Left kidney (tissue), 2 donors: ENCODE data around the gene CMTM5. TPM values are rescaled to one million over a fixed set of nuclear protein-coding genes. Genes with fewer than 3 reads are reported as not detected.
"Not testable (repeated sequence)": the region's sequence is repeated elsewhere in the genome, so short reads cannot be mapped to it uniquely, and the experiment has no call there.

Experiments
- DNase-seq: peaks from one replicate; pipeline ENCODE4 v3.0.0-alpha.2; 2013
- polyA plus RNA-seq: library from polyadenylated mRNA; unstranded; fragments of 120-200 nt; gene quantifications from one replicate; pipeline ENCODE4 v1.2.1, GENCODE V29; 2013; ENCODE audit not compliant: insufficient read length

CMTM5 gene
- polyA plus RNA-seq, 1 donor = 1.0 TPM

DNA sequence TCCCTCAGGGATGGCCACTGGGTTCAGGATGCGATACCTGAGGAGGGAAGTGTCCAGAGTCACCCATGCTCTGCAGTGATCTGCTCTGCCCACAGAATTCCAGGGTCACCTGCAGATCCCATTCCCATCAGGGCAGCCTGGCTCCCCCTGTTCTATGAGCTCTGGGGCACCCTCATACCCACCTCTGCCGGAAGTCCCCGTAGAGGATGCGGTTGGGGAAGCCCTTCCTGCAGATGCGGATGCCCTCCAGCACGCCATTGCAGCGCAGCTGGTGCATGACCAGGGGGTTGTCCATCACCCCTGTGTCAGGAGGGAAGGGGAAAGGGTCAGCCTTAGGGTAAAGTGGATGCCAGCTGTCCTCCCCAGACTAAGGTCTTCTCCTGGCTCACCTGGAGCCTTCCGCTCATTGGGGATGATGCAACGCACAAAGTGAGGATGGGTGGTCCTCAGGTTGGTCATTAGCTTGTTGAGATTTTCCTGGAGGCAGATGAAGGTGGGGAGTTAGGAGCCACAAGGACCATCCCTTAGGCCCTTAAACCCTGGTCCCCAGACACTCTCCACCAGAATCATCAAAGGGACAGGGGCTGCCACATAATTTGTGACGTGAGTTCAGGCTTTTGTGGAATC lies 20.0 kb downstream of the CMTM5 start:
- DNase-seq = no peak

DNA sequence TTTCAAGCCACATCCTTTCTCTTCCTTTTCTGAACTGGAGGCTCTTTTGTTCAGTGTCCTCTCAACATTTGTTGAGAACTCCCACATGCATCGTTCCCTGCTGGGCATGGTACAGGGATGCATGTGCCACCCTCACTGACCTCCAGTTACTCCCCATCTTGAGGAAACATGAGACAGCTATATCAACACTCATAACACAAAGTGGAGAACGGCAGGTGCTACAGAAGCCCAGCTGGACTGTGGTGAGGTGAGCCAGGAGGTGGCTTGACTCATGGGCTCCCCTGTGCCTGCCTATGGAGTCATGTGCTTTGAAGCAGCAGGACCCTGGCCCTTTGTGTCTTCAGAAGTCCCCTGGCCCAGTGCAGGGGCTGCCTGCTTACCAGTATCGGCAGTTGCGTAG lies 21.5 kb downstream of the CMTM5 start:
- DNase-seq = no peak

DNA sequence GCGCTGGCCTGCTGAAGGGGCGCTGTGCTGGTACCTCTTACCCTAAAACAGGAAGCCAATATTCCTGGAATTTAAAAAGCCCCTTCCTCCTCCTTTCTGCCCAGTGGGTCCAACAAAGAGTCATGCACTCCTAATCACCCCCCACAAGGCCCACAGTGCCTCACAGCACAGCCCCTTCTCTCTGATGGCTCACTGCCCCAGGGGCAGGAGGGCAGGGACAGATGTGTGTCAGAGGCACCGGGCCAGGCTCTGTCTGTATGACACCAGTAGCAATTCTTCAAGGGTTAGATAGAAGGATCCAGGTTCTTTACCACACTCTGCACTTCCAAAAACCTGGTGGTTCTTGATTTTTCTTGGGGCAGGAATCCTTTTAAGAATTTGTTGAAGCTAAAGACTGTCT lies 22.3 kb downstream of the CMTM5 start:
- no peak for DNase-seq

DNA sequence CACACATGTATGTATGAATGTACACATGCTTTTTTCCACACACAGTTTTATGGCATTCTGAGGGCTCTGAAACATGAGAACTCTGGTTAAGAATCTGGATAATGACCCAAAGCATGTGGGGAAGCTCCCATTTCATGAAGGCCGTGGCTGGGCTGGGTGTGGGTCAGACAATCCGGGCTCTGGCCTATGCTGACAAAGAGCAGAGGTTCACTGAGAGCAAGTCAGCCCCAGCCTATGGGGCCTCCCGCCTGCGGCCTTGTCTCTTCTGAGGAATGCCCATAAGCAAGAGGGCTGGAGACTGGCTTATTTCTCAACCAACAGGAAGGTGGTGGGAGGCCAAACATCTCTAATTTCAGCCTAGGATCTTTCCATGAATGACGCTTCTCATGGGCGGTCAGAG lies 22.7 kb downstream of the CMTM5 start:
- no peak for DNase-seq

DNA sequence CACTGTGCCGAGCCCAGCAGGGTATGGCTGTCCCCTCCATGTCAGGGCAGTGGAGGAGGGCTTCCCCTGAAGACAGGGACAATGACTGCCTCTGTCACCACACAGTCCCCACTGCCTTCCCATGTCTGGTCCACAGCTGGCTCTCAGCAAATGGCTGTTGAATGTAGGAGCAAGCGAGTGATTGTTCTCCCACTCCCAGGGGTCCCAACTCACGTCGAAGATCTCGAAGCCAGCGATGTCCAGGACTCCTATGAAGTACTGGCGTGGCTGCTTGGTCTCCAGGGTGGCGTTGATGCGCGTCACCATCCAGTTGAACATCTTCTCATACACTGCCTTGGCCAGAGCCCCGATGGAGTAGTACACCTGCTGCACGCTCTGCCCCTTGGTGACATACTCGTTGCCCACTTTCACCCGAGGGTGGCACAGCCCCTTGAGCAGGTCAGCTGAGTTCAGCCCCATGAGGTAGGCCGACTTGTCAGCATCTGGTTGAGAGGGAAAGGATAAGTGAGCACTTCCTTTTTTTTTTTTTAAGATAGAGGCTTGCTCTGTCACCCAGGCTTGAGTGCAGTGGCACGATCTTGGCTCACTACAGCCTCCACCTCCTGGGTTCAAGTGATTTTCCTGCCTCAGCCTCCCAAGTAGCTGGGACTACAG lies 23.8 kb downstream of the CMTM5 start:
- DNase-seq = not testable (repeated sequence)

DNA sequence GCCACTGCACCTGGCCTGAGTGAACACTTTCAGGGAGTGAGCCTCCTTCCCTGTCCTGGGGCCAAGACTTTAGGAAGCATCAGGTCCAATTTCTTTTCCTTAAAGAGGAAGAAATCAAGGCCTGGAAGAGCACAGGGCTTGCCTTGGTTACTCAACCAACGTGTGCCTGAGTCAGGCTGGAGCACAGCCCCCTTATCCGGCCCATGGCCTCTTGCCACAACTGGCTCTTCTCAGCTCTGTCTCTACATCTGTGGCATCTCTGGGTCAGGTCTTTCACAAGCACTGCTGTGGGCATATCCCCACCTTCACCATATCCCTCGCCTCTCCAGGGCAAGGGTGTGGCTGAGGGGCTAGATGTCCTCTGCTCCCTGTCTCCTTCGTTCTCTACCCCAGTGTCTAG lies 24.4 kb downstream of the CMTM5 start:
- no peak for DNase-seq

DNA sequence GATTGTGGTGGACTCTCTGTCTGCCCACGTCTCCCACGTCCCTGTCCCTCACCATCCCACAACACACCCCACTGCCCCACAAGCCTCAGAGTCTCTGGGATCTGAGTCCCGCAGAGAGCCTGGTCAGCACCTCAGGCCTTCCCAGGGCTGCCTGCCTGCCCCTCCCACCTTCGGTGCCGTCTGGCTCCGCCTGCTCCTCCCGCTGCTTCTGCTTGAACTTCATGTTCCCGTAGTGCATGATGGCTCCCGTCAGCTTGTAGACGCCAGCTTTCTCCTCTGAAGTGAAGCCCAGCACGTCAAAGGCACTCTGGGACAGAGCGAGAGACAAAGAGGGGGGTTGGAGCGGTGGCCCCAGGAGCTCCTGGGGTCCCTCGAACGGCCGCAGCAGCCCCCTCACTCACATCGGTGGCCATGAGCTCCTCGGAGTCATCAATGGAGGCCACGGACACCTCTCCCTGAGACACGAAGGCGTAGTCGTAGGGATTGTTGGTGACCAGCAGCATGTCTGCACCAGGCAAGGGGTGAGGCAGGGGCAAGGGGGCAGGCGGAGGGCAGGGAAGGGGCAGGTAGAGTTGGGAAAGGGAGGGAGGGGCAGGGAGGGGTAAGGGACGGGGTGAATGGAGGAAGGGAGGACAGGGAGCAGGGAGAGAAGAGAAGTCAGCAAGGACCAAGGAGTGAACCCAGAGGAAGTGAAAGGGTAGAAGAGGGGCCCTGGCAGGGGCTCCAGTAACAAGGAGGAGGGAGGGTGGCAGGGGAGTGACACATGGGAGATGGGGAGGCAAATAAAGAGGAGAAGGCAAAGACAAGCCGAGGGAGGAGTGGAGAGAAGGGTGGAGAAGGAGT lies 25.7 kb downstream of the CMTM5 start:
- no peak for DNase-seq

DNA sequence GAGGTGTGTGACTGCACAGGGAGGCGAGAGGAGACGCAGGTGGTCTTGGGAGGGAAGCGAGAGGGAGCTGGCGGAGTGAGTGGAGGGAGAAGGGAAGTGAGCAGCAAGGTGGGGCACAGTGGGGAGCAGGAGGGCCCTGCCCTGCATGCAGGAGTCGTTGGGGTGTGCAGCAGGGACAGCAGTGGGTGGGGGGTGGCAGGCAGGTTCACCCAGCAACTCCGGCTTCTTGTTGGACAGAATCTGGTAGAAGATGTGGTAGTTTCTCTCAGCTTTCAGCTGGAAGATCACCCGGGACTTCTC lies 26.2 kb downstream of the CMTM5 start:
- DNase-seq = no peak

DNA sequence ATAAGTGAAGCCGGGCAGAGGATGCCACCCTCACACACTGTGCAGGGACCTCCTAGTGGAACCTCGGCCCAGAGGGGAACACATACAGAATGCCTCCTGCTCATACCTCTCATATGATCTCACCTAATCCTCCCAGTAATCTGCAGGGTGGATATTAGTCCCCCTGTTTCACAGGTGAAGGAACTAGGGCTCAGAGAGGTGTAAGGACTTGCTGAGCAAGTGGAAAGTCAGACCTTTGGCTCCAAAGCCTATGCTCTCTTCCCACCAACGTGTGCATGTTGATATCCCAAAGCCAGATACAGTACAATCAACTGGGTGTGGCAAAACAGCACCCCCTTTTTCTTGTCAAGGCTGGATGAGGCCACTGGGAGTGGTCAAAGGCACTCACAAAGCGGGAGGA lies 27.1 kb downstream of the CMTM5 start:
- no peak for DNase-seq

DNA sequence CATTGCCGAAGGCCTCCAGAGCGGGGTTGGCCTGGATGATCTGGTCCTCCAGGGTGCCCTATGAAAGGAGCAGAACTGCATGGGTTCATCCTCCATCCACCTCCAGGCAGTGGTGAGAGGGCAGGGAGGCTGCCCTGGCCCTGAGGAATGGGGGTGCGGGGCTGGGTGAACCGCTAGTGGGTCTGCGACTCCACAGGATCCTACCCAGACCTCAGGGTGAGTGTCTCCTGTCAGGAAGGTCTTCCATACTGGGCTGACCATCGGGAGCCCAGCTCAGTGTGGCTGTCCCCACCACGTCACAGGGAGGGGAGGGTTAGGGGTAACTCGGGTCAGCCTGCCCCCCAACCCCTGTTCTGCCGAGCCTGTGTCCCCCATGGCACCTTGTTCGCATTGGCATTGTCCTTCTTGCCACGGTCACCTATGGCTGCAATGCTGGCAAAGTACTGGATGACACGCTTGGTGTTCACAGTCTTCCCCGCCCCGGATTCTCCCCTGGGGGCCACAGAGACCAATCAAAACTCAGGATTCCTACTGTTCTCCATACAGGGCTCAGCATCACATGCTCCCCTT lies 27.6 kb downstream of the CMTM5 start:
- no peak for DNase-seq

DNA sequence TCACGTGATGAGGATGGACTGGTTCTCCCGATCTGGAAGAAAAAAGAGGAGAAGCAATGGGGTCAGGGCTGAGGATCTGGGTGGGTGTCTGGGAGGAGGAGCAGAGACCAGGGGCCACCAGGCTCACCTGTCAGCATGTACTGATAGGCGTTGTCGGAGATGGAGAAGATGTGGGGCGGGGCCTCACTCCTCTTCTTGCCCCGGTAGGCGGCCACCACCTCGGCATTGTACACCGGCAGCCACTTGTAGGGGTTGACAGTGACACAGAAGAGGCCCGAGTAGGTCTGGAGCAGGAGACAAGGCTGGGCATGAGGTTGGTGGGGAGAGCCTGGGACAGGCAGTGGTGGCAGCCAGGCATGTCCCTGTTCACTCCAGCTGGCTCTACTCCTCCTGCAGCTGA lies 28.2 kb downstream of the CMTM5 start:
- no peak for DNase-seq

DNA sequence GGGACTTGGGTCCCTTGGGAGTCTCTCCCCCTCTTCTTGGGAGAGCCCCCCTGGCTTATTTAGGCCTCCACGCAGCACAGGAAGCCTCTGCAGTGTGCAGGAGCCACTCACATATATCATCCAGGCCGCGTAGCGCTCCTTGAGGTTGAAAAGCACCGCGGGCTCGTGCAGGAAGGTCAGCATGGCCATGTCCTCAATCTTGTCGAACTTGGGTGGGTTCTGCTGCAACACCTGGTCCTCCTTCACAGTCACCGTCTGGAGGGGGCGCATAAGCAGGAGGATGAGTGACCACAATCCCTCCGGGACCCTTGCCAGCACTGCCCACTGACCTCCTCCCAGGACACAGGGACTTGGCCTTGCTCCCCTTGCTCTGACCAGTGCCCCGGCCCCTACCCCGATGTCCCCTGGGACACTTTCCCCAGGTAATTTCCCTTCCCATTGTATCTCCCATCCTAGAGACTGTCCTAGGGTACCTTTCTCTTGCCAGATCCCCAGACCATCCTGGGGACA lies 28.7 kb downstream of the CMTM5 start:
- no peak for DNase-seq

DNA sequence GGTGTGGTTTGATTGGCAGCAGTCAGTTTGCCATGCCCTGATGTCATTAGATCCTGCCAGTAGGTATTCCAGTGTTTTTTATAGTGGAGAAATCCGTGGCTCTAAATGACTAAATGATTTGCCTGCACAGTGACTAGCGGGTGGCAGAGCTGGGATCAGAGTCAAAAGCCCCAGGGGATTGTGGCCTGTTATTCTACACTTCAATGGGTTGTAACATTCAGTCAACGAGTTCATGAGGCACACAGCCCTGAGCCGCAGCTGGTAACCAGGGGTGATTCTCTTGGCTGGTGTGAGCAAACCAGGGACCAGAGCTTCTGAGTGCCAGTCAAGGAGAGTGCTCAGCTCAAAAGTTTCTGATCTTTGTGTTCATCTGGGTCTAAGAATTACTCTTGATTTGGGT lies 29.4 kb downstream of the CMTM5 start:
- DNase-seq = no peak

DNA sequence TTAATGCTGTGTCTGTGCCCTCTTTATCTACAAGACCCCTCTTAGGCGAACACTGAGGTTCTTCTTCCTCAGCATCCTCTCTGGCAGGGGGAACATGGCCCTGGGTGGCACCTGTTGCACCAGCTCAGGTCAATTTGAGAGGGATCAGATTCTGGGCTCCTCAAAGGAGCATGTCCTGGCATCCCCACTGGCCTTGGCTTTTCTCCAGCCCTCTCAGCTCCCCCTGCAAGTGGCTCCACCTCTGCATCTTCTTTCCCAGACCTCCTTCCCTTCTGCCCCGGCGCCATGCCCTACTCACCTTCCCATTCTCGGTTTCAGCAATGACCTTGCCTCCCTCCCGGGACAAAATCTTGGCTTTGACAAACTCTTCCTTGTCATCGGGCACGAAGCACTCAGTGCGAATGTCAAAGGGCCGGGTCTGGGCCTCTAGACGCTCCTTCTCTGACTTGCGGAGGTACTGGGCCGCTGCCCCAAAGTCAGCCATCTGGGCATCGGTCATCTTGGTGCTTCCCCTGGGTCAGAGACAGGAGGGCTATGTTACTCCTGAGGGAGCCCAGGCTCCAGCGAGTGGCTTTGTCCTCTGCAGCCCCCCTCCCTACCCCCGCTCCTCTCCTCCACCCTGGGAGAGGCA lies 30.0 kb downstream of the CMTM5 start:
- no peak for DNase-seq

DNA sequence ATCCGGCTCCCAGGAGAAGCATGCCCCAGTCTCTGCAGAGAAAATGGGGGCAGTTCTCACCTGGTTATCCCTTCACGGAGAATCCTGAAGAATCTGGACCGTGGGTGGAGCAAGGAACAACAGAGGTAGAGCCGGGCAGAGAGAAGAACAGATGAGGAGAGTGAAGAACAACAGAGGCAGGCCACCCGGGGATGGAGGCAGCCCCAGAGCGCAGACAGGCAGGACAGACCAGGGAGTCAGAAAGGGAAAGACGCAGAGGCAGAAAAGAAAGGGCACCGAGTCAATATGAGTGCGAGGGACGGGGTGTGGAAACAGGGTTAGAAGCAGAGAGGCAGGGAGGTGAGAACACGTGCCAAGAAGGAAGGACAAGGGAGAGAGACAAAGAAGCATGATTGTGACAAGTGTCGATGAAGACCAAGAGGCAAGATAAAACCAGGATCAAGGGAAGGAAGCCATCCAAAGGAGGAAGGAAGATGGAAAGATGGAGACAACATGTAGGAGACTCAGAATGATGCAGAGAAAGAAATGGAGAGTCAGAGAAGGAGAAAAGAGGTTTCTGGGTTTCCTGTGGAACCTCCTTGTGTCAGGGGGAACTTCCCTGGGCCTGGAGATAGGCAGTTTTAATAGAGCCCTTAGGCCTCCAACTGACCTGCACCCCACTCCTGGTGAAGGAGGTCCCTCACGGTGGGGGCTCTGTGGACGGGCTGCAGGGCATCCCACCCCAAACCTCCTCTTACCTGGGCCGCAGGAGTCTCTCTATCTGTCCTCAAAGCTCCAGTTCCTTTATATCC lies 30.9 kb downstream of the CMTM5 start, which contains the start of gene MYH6:
TSS of gene MYH6 (minus strand) at position 758 of the 791 bp plus-strand sequence. CDS start 1,050 bp downstream, outside the sequence.
- no peak for DNase-seq

DNA sequence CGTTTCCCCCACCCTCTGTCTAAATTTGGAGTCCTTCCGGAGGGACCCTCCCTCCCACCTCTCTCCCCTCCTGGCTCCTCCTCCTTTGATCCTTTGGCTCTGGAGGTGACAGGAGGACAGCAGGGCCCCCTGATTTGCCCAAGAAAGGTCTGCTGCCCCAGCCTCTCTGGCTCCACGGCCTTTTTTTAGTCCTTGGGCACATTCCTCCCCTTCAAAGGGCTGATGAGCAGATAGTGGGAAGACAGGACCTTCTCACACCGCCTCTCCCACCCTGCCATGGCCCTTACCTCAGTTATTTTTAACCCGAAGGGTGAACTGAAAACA lies 31.4 kb downstream of the CMTM5 start:
- DNase-seq = no peak

DNA sequence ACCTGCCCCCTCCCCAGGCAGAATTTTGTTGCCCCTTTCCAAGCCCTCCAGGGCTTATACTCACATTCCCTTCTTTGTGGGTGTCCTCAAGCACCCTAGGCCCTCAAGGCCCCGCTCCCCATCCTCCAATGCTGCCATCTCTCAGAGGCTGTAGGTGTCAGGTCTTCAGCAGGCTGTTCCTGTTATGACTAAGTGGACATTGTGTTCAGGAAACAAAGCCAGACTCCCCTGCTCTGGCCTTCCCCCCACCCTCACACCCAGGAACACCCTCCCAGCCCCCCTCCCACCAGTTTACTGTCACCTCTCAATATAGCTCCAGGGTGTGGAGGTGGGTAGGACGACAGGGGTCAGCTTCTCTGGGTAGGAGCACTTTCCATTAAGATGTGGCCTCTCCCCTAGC lies 32.6 kb downstream of the CMTM5 start:
- DNase-seq = no peak

DNA sequence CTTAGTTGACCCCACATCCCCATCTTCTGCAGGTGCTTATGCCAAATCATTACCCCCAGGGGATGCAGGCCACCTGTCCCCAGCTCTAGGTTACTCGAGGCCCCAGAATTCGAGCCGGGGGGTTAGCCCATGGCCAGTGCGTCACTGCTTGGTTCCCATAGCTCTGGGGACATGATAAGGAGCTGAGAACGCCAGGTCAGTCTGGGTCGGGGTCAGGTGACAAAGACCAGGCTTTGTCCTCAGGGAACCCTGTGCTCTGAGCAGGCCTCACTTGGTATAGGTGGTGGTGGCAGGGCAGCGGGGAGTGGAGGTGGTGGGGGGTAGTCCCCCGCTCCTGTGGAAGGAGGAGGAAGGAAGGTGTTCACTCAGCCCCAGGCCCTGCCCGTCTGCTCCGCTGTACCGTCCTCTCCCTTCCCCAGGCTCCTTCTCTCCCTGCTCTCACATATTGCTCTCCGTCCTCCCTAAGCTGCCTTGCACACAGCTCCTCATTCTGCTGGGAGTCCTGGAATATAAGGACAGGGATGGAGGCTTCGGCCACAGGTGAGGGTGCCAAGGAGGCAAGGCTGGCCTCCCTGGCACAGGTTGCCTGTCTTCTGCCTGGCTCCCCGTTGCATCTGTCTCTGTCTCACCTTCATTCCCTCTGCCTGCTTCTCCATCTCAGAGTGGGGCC lies 33.3 kb downstream of the CMTM5 start:
- DNase-seq = no peak

DNA sequence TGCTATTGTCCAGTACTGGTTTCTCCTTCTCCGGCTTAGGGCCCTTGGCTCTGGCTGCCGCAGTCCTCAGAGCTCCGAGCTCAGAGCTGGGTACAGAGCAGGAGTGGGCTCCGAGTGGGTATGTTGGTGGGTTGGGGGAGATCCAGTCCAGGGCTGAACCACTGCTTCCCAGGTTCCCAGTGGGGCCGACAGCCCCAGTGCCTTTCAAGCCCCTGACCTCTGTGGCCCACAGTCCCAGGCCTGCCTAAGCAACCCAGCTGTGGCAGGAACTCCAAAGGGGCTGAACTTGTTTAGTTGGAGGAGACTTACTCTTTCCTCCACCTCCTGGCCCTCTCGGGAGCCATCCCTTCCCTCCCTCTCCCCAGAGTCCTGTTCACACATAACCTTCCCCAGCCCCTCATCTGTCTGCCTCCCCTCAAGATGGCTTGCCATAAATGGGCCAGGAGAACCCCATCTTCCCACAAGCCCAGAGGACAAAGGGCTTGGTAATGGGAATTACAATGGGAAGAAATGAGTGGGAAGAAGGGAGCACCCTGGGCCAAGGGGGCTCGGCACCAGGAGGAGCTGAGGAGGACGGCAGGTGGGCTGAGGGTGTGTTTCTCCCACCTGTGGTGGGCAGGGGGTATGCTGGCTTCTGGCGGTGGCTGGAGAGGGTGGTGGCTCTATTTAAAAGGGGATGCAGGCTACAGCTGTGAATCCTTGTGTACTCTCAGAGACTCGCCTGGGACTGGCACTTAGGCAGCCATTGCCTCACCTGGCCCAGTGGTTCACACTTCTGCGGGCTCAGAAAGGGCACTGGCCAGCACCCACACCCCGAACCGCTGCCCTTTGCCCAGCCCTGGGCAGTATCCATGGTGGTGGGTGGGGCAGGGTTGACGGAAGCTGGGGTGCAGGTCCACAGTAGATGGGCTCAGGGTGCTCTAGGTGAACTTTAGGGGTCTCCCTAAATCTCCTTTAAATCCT lies 35.0 kb downstream of the CMTM5 start:
- no peak for DNase-seq

DNA sequence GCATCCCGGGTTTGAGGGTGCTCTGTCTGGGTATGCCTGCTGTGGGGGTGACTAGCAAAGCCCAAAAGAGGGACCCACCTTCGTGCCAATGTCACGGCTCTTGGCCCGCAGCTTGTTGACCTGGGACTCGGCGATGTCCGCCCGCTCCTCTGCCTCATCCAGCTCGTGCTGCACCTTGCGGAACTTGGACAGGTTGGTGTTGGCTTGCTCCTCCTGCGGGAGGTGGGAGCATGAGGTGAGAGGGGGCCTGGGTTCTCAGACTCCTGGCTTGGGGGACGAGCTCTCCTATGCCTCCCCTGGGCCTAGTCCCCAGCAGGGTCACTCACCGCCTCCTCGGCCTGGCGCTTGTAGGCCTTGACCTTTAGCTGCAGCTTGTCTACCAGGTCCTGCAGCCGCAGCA lies 36.8 kb downstream of the CMTM5 start:
- no peak for DNase-seq
